Mucosa of gallbladder (tissue), 1 donor: ENCODE measurements around the gene LRP2. TPM values are rescaled to one million over a fixed set of nuclear protein-coding genes. Genes with fewer than 3 reads are reported as not detected.
A peak's percentile ranks its signal among the peaks of the same experiment; 100 is the strongest.

Experiments
- DNase-seq: peaks from one replicate; pipeline ENCODE4 v3.0.0-alpha.2; 2020; ENCODE audit warnings: low spot score
- total RNA-seq: library from RNA; stranded (reverse); gene quantifications from one replicate; pipeline ENCODE4 v1.2.1, GENCODE V29; 2021
- donor health status: DM: no; HTN: no; CAD: no.

LRP2 gene
- total RNA-seq, 1 donor from 2014 or later: 13.6 TPM

DNA sequence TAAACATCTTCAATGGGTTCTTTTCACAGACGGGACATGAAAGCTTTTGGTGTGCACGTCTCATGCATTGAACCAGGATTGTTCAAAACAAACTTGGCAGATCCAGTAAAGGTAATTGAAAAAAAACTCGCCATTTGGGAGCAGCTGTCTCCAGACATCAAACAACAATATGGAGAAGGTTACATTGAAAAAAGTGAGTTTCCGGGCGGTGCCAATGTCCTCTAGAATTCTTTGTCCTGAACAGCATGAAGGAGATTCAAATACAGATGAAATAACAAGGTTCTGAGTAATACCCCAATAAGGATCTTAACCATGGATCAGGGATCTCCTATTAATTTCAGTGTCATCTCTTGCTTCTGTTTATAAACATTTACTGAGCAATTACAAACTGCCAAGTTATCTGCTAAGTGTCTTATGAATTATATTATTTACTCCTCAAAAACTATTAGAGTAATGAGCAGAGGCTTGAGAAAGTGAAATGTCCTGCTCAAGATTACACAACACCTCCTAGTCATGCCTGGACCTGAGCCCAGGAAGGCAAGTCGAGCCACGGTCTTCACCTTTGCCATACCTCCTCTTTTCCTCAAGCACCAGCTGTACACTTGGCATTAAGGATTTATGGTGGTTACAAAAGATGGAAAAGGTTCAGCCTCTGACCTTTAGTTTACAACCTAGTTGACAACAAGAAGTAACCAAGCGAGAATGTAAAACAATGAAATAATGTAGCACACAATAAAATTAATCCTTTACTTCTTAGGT, 270.4 kb downstream of the LRP2 start:
- peak; percentile 63 for DNase-seq

DNA sequence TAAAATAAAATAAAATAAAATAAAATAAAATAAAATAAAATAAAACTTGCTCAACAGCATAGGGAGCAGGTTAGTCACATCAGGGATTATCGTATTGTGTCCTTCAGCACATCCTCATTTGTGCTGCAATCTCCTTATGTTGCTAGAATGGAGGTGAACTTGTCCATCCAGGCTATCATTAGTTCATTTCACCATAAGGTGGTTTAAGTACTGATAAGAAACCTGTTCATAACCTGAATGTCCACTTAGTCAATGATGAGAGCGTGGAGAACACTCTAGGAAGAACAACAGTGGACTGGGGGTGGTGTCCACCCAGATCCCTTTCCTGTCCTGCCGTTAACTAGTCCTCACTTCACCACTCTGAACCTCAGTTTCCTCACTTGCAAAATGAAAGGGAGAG, 271.1 kb downstream of the LRP2 start:
- no peak for DNase-seq

DNA sequence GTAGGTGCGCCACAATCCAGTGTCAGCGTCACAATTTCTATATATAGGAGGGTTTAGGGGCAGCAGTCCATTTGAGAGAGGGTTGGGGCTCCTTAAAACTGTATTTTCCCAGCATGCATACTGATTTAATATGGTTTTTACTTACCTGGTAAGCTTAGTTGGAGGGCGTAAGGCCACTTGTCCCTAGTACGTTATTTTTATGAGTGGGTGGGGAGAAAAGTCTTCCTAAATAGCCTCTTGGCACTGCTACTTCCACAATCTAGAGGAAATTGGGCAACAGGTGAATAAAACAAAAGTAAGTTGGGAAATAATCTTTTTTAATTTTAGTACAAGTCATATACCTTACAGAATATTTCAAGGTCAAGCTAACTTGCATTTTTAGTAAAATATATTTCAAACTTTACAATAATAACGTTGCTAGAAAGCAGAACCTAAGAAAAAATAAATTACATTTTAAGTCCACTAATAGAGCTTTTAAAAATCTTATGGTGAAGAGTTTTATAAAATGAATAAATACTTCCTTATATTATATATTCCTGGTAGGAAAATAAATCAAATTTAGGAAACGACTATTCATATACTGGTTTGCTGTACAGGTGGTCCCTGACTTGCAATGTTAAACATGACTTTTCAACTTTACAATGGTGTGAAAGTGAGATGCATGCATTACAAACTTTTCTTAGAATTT, 272.1 kb downstream of the LRP2 start:
- DNase-seq: no peak

DNA sequence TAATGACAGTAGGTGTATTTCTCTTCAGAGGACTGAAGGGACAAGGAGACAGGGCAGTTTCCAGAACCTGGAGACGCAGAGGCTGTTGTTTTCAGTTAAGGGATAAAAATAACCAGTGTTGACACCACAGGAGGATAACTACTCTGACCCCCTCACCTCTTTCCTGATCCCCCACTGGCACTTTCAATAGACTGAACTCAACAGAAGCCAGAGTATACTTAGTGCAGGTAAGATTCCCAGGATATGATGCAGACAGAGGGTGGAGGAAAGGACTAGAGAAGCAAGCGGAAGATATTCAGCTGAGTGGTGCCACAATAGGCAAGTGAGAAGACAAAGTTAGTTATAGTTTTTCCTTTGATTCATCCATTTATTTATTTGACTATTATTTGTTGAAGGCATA, 273.2 kb downstream of the LRP2 start:
- no peak for DNase-seq

DNA sequence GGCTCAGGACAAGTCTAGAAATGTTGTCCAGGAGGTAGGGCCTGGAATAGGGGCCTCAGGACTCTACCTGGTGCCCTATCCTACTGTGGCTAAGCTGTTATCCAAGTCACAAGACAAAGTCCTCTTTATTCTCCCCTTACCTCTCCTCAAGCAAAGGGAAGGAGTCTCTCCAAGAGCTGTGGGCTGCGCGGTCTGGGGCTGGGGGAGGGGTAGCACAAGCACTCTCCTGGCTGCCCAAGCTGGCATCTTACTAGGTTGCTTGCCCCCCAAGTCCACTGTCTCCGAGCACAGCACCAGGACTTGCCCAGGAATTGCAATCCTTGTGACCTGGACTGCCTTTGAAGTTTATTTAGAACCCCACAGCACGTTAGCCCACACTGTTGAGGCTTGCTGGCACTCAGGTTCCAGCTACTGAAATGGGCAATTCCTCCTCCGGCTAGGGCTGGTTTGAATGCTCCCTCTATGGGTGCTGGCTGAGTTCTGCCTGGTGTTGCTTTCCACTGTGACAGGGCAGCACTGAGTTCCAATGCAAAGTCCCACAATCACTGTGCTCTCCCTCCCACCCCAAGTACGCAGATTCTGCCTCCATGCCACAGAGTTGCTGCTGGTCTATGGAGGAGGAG, 274.5 kb downstream of the LRP2 start:
- no peak for DNase-seq

DNA sequence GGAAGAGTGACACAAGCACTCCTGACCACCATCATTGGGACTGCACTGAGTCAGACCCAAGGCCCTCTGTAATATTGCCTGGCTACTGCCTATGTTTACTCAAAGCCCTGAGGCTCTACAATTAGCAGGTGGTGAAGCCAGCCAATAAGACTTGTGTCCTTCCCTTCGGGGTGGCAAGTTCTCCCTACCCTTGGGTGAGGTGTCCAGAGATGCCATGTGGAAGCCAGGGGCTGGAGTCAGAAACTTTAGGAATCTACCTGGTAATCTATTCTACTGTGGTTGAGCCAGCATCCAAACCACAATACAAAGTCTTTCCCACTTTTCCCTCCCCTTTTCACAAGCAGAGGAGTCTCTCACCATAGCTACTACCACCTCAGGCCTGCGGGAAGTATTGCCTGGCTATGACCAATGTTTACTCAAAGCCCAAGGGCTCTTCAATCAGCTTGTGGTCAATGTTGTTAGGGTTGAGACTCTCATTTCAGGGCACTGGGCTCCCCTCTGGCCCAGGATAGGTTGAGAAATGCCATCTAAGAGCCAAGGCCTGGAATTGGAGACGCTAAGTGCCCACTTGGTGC, 275.4 kb downstream of the LRP2 start:
- no peak for DNase-seq

DNA sequence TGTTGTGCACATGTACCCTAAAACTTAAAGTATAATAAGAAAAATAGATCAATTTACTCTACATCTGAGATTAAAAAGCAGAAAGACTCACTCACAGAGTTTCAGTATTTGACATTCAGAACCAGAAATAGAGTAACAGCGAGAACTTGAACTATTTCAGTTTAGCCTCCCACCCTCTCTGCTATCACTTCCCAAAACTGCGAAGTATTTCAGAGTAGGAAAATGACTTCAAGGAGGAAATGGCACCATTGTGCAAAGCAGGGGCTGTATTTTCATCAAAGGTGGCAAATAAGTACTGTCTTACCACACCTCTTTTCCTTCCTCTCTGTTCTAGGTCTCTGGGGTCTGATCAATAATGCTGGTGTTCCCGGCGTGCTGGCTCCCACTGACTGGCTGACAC, 279.3 kb downstream of the LRP2 start:
- DNase-seq: no peak

DNA sequence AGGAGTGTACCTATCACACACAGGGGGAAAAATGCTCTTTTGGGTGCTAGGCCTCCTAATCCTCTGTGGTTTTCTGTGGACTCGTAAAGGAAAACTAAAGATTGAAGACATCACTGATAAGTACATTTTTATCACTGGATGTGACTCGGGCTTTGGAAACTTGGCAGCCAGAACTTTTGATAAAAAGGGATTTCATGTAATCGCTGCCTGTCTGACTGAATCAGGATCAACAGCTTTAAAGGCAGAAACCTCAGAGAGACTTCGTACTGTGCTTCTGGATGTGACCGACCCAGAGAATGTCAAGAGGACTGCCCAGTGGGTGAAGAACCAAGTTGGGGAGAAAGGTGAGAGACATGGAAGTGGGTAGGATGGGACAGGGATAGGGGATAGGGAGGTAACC, 280.8 kb downstream of the LRP2 start:
- no peak for DNase-seq

DNA sequence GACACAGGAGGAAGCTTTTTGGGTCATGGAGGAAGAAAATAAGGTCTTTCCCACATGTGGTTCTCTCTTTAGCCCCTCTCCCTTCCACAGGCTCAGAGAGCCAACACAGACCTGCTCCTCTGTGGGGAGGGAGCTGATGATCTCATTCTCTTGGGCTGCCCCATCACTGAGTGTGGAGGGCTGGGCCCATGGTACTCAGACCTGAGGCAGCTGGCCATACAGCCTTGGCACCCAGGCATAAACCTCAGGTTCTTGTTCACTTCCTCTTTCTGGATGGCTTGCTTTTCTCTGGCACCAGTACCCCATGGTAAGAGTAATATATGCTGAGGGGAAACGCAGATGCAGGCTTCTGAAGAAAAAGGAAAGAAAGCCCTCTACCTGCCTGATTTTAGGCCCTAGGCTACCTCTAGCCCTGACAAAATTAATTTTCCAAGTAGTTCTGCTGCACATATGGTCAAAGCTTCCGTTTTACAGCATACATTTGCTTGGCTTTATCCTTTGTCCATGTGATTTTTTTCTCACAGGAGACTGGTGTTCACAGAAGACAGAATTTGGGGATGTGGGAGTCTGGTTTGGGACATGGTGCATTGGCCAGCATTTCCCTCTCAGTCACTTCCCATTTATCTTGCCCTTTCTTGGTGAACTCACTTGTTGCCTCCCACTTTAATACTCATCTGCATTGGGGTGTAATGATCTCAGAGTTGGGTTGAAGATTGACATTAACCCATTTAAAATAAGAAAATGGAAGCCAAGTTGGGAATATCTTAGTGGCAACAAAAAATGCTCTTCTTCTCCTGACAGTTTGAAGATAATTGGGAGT, 281.9 kb downstream of the LRP2 start:
- no peak for DNase-seq

DNA sequence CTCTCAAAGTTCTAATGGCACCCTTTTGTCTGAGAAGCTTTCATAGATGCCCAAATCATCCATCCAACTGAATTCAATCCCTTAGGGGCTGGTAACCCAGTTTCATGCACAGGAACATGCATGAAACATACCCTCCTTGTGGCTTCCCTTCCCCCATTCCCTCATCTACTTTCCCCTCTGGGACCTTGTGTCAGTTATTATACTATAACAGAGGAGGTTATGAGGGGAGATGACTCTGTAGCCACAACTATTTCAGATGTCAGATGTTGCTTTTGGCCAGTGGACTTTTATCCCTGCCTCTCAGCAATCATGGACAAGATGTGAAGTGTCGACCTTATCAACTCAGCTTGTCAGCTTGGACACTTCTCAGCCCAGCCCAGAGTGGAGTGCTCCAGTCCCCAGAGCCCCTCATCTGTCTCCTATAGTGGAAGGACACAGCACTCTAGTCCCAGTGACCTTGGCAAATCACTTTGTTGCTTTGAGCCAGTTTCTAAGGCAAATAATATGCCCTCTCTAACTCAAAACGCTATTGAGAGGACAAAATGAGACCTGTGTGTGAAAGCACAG, 284.6 kb downstream of the LRP2 start:
- DNase-seq: no peak

Other genes starting within 250 kb of the LRP2 start
- 13.6 TPM for gene BBS5, start 117.0 kb upstream of the LRP2 start, total RNA-seq
- 6.2 TPM for gene KLHL41, start 147.2 kb upstream of the LRP2 start, total RNA-seq
- 17.1 TPM for gene FASTKD1, start 211.3 kb upstream of the LRP2 start, total RNA-seq
- gene PPIG, start 221.8 kb upstream of the LRP2 start, total RNA-seq: 44.9 TPM